Endothelial cell of umbilical vein (primary cell): ENCODE measurements around the gene LPP. TPM values are rescaled to one million over a fixed set of nuclear protein-coding genes. Genes with fewer than 3 reads are reported as not detected.

ENCODE experiments used
- BruUV-seq: library from RNA; stranded (reverse); fragments of 400-500 nt; replicated peaks from 2 replicates; lab custom pipeline; 2021; lab: Mats Ljungman, UMichigan
- CTCF ChIA-PET: fragments of 300-600, 350-600 bp; sonication (Branson Sonifier 250); formaldehyde crosslinking; loops from one replicate; lab custom pipeline; 2021; ENCODE audit warnings: antibody characterized with exemption, inconsistent platforms; lab: Charles Lee
- POLR2A ChIA-PET: fragments of 300-600, 350-600 bp; sonication (Branson Sonifier 250); formaldehyde crosslinking; loops from one replicate; lab custom pipeline; 2021; ENCODE audit warnings: antibody characterized with exemption, inconsistent platforms; lab: Charles Lee
- DNase-seq: peaks from one replicate; pipeline ENCODE4 v3.0.0-alpha.2; 2011; ENCODE audit warnings: low read depth, low spot score
- FAIRE-seq: peaks from 2 replicates; lab custom pipeline; 2011; peaks lifted over from hg19 to GRCh38; lab: Jason Lieb, UNC
- H2AFZ ChIP-seq: 2 replicates; pipeline ENCODE4 v1.6.0; 2012; ENCODE audit warnings: low read depth, low read length, control low read depth, inconsistent platforms
- H3K27ac ChIP-seq: 2 replicates; pipeline ENCODE4 v1.5.1; 2011; ENCODE audit warnings: low read depth, mild to moderate bottlenecking, control low read depth, low read length, moderate library complexity; ENCODE audit not compliant: insufficient read depth
- H3K27me3 ChIP-seq, 2 experiments: 2 replicates each; pipeline versions ENCODE4 v1.6.0 to v1.6.1; 2011; ENCODE audit warnings: low read length in 2 of 2, mixed read lengths in 1 of 2; ENCODE audit not compliant: control insufficient read depth in 2 of 2, insufficient read depth in 2 of 2
- H3K36me3 ChIP-seq, 2 experiments: 2 replicates in 1 of 2; 3 replicates in 1 of 2; pipeline ENCODE4 v1.5.1; 2011; ENCODE audit warnings: low read length in 2 of 2, mild to moderate bottlenecking in 1 of 2, moderate library complexity in 1 of 2; ENCODE audit not compliant: control insufficient read depth in 2 of 2, insufficient read depth in 2 of 2; ENCODE audit errors: extremely low read depth in 1 of 2
- H3K4me1 ChIP-seq: 3 replicates; pipeline ENCODE4 v1.5.1; 2011; ENCODE audit warnings: mild to moderate bottlenecking, low read length; ENCODE audit not compliant: control insufficient read depth, insufficient read depth; ENCODE audit errors: extremely low read depth
- H3K4me2 ChIP-seq: 2 replicates; pipeline ENCODE4 v1.6.1; 2011; ENCODE audit warnings: low read length, control low read depth, mixed read lengths; ENCODE audit not compliant: insufficient read depth
- H3K4me3 ChIP-seq, 3 experiments: fragments of 200-600 bp in 1 of 3; sonication (generic), shearing (Covaris generic) in 1 of 3; replicated peaks in 1 of 3; 2 replicates each; pipeline ENCODE4 v1.5.1; 2011 to 2016; ENCODE audit warnings: control low read depth in 3 of 3, low read length in 3 of 3, mild to moderate bottlenecking in 2 of 3, inconsistent platforms in 1 of 3, low read depth in 1 of 3, moderate library complexity in 1 of 3; ENCODE audit not compliant: insufficient read depth in 1 of 3
- H3K79me2 ChIP-seq: 2 replicates; pipeline ENCODE4 v1.6.0; 2012; ENCODE audit warnings: low read length, inconsistent platforms; ENCODE audit not compliant: control insufficient read depth, insufficient read depth
- H3K9ac ChIP-seq: replicated peaks from 2 replicates; pipeline ENCODE3; 2011; ENCODE audit warnings: low read length, control low read depth; ENCODE audit not compliant: insufficient read depth; ENCODE audit errors: extremely low read depth
- H3K9me1 ChIP-seq: replicated peaks from 3 replicates; pipeline ENCODE4 v1.6.0; 2011; ENCODE audit warnings: mild to moderate bottlenecking, low read length; ENCODE audit not compliant: control insufficient read depth, insufficient read depth; ENCODE audit errors: extremely low read depth
- H3K9me3 ChIP-seq: replicated peaks from 2 replicates; pipeline ENCODE4 v1.5.1; 2012; ENCODE audit warnings: low read length, inconsistent platforms; ENCODE audit not compliant: control insufficient read depth, insufficient read depth
- H4K20me1 ChIP-seq: replicated peaks from 2 replicates; pipeline ENCODE3; 2011; ENCODE audit warnings: mild to moderate bottlenecking, low read length; ENCODE audit not compliant: control insufficient read depth, insufficient read depth; ENCODE audit errors: extremely low read depth
- EZH2 ChIP-seq: IDR thresholded peaks from 2 replicates; pipeline ENCODE4 v1.6.1; 2012; ENCODE audit warnings: borderline replicate concordance, low read depth, mild to moderate bottlenecking, moderate library complexity, low read length, inconsistent platforms; ENCODE audit not compliant: severe bottlenecking
- FOS ChIP-seq: IDR thresholded peaks from 2 replicates; pipeline ENCODE4 v1.6.1; 2011; ENCODE audit warnings: mild to moderate bottlenecking, low read length, moderate library complexity, borderline replicate concordance; ENCODE audit not compliant: insufficient read depth
- GATA2 ChIP-seq: IDR thresholded peaks from 2 replicates; pipeline ENCODE4 v1.7.0; 2011; ENCODE audit warnings: low read depth, mild to moderate bottlenecking, moderate library complexity, mixed read lengths, low read length; ENCODE audit not compliant: insufficient read length, insufficient read depth
- JUN ChIP-seq: IDR thresholded peaks from 2 replicates; pipeline ENCODE4 v1.6.1; 2011; ENCODE audit warnings: borderline replicate concordance, low read depth; ENCODE audit not compliant: insufficient read length, insufficient read depth
- MYC ChIP-seq: IDR thresholded peaks from one replicate; pipeline ENCODE4 v1.6.1; 2011; ENCODE audit warnings: mild to moderate bottlenecking, low read depth, low read length
- POLR2A ChIP-seq: IDR thresholded peaks from 2 replicates; pipeline ENCODE4 v1.6.1; 2012; ENCODE audit warnings: low read depth, mild to moderate bottlenecking, control low read depth, low read length
- POLR2AphosphoS5 ChIP-seq: IDR thresholded peaks from 2 replicates; pipeline ENCODE4 v1.6.1; 2012; ENCODE audit warnings: low read depth, mild to moderate bottlenecking, control low read depth, low read length, moderate library complexity; ENCODE audit not compliant: insufficient read depth
- dilution Hi-C: fragments of 300-500 bp; cut with MboI; formaldehyde crosslinking; loops from one replicate; pipeline ENCODE4 v1.15.0; 2019; ENCODE audit warnings: low sequenced_read_pairs; ENCODE audit not compliant: extremely low pct_ligation_motif_present
- intact Hi-C: fragments of 100-400 bp; cut with micrococcal nuclease; formaldehyde crosslinking; loops from one replicate; pipeline ENCODE4 v1.10.0; 2022
- polyA plus RNA-seq, 4 experiments: library from polyadenylated mRNA; depleted of rRNA in 3 of 4; stranded (reverse) in 3 of 4; unstranded in 1 of 4; fragments of >200 nt; gene quantifications; 2 replicates each; pipeline versions ENCODE4 v1.2.1 to v1.2.3, GENCODE V29; 2011 to 2012; ENCODE audit warnings: missing spikeins in 1 of 4
- total RNA-seq: library from RNA; stranded (reverse); gene quantifications from 2 replicates; pipeline ENCODE4 v1.2.3, GENCODE V29; 2021
- TF ChIP-seq, protein P1 (sequence below): IDR thresholded peaks from 2 replicates; pipeline ENCODE4 v1.6.1; 2011; ENCODE audit not compliant: insufficient read depth, insufficient read length
- TF ChIP-seq, protein P2 (sequence below), 2 donors: IDR thresholded peaks; 1 replicate in 1 of 2; 2 replicates in 1 of 2; pipeline ENCODE4 v1.5.1; 2011; ENCODE audit warnings: low read length in 2 of 2, mild to moderate bottlenecking in 2 of 2, moderate library complexity in 2 of 2, control low read depth in 1 of 2, inconsistent platforms in 1 of 2, low read depth in 1 of 2; ENCODE audit not compliant: insufficient read depth in 1 of 2; ENCODE audit errors: extremely low read depth in 1 of 2

LPP gene
- total and polyA plus RNA-seq, 2 donors (not counting 3 experiments of a cell fraction or from before 2014, with no cell fraction given) = 16.9 to 153 TPM

DNA sequence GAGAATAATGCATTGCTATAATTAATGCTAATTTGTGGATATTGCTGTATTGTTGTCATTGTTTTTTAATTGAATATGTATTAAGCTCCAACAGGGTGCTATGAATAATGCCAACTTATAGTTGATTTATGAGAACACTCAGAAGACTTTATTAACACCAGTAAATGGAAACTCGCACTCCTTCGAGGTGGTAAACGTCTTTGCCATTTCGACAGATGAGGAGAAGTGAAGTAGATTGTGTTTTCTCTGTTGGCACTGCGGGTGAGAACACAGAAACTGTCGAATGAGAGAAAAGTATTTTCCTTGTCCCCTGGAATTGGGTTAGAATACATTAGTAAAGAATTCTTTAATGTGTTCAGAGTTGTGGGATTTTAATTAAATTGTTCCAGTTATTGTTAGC, 354.5 kb downstream of the LPP start:
- no peaks in the 10 kb centered on the region for H3K9me3 ChIP-seq
- no peaks in the 10 kb centered on the region for H3K79me2 ChIP-seq
- no peak overlapping the region for H3K27ac ChIP-seq
- no peaks in the 10 kb centered on the region for H3K9me1 ChIP-seq
- no peak overlapping the region for H3K9ac ChIP-seq
- dilution Hi-C loops (no loop called here), intact Hi-C loops (loop anchor here (5.0 kb wide), 4 partner anchors 56 to 444 kb away; partner anchors contain the start of gene LPP)
- no peak for DNase-seq
- H3K4me1 ChIP-seq = peaks cover 25% of the 10 kb centered on the region
- H3K4me3 ChIP-seq = no peak overlapping the region
- no peaks in the 10 kb centered on the region for H3K27me3 ChIP-seq
- no peaks in the 10 kb centered on the region for H4K20me1 ChIP-seq
- no peak overlapping the region for H2AFZ ChIP-seq
- BruUV-seq = no TSS peak
- no peaks in the 10 kb centered on the region for H3K36me3 ChIP-seq
- peak overlapping the region; percentile 14 for H3K4me2 ChIP-seq
- ChIA-PET POLR2A (no interaction called here), CTCF (no interaction called here)
- FAIRE-seq = no peak
- TF ChIP-seq JUN = no peak
- TF ChIP-seq EZH2 = no peak
- TF ChIP-seq POLR2A = no peak
- no peak for TF ChIP-seq POLR2AphosphoS5

- TF ChIP-seq, protein P1, sequence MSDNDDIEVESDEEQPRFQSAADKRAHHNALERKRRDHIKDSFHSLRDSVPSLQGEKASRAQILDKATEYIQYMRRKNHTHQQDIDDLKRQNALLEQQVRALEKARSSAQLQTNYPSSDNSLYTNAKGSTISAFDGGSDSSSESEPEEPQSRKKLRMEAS = no peak
- TF ChIP-seq EZH2 (no peak), FOS (no peak), JUN (no peak), MYC (no peak), GATA2 (no peak), POLR2A (no peak), POLR2AphosphoS5 (no peak)
- TF ChIP-seq, protein P2, sequence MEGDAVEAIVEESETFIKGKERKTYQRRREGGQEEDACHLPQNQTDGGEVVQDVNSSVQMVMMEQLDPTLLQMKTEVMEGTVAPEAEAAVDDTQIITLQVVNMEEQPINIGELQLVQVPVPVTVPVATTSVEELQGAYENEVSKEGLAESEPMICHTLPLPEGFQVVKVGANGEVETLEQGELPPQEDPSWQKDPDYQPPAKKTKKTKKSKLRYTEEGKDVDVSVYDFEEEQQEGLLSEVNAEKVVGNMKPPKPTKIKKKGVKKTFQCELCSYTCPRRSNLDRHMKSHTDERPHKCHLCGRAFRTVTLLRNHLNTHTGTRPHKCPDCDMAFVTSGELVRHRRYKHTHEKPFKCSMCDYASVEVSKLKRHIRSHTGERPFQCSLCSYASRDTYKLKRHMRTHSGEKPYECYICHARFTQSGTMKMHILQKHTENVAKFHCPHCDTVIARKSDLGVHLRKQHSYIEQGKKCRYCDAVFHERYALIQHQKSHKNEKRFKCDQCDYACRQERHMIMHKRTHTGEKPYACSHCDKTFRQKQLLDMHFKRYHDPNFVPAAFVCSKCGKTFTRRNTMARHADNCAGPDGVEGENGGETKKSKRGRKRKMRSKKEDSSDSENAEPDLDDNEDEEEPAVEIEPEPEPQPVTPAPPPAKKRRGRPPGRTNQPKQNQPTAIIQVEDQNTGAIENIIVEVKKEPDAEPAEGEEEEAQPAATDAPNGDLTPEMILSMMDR (IDR thresholded peaks at IDR 0.05; ENCODE audit: extremely low read depth in 1 of 2, insufficient read depth in 1 of 2, low read depth in 1 of 2, low read length in 2 of 2) = no peak
- Histone ChIP-seq H3K79me2 (no peaks in the 10 kb centered on the region), H3K4me1 (peaks cover 25% of the 10 kb centered on the region)
Observed at GRCh38 chr3:188509316-188509715, 355.4 kb downstream of the LPP start.

More at GRCh38 chr3:188509316-188509715, 355.4 kb downstream of the LPP start:
- Histone ChIP-seq H3K27ac (no peak overlapping the region), H2AFZ (no peak overlapping the region), H3K4me2 (no peak overlapping the region), H3K4me3 (no peak overlapping the region), H4K20me1 (no peaks in the 10 kb centered on the region), H3K36me3 (no peaks in the 10 kb centered on the region), H3K9me1 (no peaks in the 10 kb centered on the region), H3K27me3 (no peaks in the 10 kb centered on the region), H3K9me3 (no peaks in the 10 kb centered on the region), H3K9ac (no peak overlapping the region)
- POLR2A ChIA-PET = no interaction called here
- no peak for DNase-seq
- no TSS peak for BruUV-seq
- no peak for FAIRE-seq
- CTCF ChIA-PET = no interaction called here
- dilution Hi-C loops (no loop called here), intact Hi-C loops (loop anchor here (5.0 kb wide), 4 partner anchors 57 to 443 kb away; partner anchors contain the start of gene LPP)
